Occipital lobe (tissue), 2 donors: ENCODE data around the gene UBE2G2. TPM values are rescaled to one million over a fixed set of nuclear protein-coding genes. Genes with fewer than 3 reads are reported as not detected.

Source experiments
- DNase-seq: peaks from one replicate; lab custom pipeline; 2025; lab: John Stamatoyannopoulos, UW
- total RNA-seq: library from RNA; depleted of rRNA; stranded (reverse); fragments of >200 nt; gene quantifications from one replicate; pipeline ENCODE4 v1.2.3, GENCODE V29; 2014

The UBE2G2 gene
- total RNA-seq, 1 donor from 2014 or later = 61.8 TPM

DNA sequence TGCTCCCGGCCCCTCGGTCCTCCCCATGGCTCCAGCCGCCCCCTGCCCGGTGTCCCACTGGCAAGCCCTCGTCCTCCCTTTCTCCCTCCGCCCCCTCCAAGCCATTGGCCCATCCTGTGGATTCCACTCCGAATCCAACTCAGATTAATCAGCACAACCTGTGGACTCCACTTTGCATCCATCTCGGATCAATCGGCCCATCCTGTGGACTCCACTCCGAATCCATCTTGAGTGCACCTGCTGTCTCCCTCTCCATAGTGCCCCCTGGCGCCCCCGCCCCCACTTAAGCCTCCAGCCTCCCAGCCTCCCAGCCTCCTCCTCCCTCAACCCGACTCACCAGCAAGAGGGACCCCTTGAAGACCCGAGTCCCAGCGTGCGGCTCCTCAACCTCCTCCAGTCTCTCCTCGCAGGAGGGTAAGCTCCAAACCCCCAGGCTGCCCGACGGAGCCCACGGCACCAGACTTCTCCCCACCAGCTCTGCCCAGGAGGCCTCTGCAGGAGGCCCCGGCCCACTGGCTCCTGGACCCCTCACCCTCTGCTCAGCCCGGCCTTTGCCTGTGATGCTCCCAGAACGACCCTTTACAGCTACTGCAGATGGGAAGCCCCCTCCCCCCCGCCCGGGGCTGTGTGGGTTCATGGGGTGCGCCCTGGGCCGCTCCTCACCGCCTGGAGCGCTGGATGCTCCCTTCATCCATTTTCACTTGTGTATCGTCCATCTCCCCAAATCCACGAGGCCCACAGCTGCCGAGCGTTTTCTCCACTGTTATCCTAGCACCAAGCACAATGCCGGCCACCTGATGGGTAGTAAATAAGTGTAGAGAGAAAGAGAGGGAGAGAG is 49.6 kb downstream of the UBE2G2 start:
- no peak for DNase-seq

GRCh38 chr21:44751186-44751798 is 50.3 kb downstream of the UBE2G2 start:
- DNase-seq = no peak

DNA sequence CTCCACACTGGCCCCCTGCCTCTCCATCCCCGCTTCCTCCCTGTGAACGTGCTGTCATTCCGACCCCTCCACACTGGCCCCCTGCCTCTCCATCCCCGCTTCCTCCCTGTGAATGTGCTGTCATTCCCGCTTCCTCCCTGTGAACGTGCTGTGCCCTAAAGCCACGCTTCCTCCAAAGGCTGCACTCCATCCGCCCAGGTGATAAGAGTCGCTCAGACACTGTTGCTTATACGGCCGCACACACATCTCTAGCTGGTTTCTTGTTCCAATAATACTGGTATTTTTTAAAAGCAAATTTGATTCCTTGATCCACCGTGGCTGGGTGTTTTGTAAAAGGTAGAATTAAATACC is 51.0 kb downstream of the UBE2G2 start:
- DNase-seq = no peak

GRCh38 chr21:44749759-44750674 is 51.6 kb downstream of the UBE2G2 start:
- no peak for DNase-seq

DNA sequence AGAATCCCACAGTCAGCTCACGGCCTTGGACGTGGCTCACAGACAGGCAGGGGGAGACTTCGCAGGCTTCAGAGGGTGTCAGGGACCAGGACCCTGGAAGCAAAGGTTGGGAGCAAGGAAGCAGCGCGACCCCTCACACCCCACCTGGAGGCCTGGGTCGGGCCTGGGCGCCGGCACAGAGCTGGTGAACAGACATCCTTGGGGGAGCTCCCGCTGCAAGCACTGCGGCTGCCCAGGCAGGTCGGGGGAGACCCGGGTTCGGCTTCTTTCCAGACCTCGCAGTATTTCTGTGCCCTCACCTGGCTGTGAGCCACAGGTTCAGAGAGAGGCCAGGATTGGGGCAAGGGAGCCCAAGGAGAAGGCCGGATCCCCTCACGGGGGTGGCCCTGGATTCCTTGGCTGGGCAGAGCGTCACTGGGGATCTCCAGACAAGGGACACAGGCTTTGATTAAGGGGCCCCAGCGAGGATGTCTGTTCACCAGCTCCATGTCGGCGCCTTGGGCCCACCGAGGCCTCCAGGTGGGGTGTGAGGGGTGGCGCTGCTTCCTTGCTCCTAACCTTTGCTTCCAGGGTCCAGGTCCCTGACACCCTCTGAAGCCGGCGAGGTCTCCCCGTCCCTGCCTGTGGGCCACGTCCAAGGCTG is 52.4 kb downstream of the UBE2G2 start:
- no peak for DNase-seq

DNA sequence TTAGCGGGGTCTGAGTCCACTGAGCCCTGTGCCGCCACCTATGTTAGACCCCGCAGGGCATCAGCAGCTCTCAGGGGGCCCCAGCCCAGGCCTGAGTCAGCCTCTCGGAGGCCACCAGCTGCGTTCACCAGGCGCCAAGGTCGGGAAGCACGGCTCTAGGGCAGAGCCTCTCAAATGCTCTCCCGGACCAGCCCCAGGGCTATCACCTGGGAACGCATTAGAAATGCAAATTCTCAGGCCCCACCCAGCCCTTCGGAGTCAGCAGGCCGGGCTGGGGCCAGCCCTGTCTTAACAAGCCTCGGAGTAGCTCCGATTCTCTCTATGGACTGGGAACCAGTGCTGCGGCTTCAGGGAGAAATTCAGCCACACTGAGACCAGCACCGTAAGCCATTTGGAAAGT is 53.0 kb downstream of the UBE2G2 start:
- no peak for DNase-seq

GRCh38 chr21:44742418-44743153 is 59.0 kb downstream of the UBE2G2 start:
- DNase-seq = no peak

DNA sequence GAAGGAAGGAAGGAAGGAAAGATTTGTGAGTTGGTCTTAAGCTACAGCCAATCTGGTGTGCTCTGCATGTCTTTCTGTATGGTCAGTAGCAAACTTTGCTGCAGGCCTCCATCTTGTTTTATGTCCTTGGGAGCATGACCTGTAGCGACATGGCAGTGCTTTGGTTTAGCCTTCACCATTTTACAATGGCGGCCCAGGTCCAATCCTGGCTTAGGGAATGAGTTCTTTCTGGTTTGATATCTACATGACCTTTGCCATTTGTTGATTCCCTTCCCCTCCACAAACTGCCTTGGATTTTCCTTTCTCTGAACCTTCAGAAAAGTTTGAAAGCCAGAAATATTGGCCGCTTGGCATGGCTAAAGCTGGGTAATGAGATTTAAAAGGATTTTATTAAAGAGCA is 59.7 kb downstream of the UBE2G2 start:
- DNase-seq = no peak

GRCh38 chr21:44740742-44741141 is 60.9 kb downstream of the UBE2G2 start:
- no peak for DNase-seq

DNA sequence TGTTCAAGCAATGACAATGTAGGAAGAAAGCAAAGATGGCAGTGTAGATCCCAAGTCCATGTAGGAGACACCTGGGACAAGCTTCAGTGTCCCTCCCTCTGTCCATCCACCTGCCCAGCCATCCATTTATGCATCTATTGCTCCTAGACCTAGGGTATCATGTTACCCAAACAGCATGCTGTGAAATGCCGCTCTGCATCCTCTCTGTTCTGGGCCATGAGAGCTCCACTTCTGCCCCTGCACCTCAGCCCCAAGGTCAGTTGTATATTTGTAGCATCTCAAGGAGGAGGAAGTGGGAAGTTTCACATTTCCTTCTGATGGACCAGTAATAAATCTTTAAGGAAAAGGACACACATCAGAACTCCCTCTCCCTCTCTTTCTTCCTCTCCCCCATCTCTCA is 62.3 kb downstream of the UBE2G2 start:
- no peak for DNase-seq

- DNase-seq = no peak
These were observed 63.0 kb downstream of the UBE2G2 start for GRCh38 chr21:44738621-44739020.

DNA sequence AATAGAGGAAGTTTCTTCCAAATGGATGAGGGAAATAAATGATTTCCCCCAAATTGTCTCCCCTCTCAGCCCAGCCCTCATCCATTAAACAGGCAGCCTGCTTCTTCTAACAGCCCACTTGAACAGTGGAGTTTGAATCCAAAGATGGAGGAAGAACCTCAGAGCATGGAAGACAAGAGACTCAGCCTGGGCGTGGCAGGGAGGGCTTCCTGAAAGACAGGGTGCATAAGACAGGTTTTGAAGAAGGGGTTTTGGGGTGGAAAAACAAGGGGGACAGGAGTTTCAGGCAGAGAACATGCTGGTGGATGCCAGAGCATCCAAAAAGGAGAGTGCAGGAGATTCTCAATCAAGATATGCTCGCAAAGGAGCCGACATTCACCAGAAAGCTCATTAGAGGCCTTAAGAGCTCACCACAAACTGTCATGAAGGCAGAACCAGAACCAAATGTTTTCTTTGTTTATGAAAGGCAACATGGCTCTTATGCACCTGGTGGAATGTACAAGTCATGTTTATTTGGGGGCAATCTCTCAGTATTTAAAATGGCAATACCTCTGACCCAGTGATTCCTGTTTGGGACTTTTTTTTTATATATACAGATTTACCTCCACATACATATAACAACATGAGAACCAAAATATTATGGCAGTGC is 63.8 kb downstream of the UBE2G2 start:
- DNase-seq = no peak

- DNase-seq = no peak
These were observed 65.2 kb downstream of the UBE2G2 start for GRCh38 chr21:44736291-44737004.

GRCh38 chr21:44735821-44736220 is 65.8 kb downstream of the UBE2G2 start:
- DNase-seq = no peak

- DNase-seq = no peak
These were observed 66.8 kb downstream of the UBE2G2 start for GRCh38 chr21:44734841-44735240.

DNA sequence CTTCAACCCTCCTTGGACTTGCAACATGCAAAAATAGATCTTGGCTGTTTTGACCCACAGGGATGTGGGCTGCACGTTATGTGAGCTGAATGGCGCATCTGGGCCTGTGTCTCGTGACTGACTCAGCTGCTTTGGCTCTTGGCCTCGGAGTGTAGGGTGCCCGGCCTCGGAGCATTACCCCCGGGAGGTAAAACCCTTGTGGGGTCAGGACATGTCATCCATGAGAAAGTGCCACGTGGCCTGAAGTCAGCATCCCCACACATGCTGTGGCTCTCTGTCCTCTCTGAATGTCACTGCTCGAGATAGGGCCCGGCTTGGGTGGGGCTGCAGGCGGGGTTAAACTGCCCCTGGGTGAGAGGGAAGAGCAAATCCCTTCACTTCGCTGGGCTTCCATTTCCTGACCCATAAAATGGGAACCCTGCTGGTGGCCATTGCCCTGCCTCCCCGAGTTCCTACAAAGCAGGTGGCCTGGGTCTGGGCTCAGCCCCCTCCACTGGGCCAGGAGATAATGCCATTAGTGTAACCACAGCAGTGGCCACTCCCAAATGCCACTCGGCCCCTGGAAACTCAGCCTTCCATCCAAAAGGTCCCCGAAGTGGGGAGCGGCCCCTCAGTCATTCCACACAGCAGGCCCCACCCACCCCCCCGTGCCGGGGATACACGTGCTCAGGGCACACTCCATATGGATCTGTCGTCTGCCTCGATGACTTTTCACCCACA is 67.4 kb downstream of the UBE2G2 start:
- DNase-seq = no peak

DNA sequence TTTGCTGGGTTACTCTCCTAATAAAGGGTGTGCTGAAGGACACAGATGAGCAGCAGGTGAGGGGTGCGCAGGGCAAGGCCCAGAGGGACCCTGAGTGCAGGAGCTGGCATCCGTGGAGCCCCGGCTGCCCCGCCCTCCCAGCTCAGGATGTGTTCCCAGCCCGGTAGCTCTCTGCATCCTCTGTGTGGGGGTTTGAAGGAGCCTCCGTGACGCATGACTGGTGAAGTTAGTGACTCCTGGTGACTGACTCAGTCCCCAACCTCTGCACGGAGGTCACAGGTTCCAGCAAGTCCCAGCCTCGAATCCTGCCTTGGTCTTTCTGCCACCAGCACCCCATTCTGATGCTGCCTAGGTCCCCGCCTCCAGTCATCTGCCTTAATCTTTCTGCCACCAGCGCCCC is 68.7 kb downstream of the UBE2G2 start:
- no peak for DNase-seq

- no peak for DNase-seq
These were observed 69.4 kb downstream of the UBE2G2 start for GRCh38 chr21:44732263-44732662.

DNA sequence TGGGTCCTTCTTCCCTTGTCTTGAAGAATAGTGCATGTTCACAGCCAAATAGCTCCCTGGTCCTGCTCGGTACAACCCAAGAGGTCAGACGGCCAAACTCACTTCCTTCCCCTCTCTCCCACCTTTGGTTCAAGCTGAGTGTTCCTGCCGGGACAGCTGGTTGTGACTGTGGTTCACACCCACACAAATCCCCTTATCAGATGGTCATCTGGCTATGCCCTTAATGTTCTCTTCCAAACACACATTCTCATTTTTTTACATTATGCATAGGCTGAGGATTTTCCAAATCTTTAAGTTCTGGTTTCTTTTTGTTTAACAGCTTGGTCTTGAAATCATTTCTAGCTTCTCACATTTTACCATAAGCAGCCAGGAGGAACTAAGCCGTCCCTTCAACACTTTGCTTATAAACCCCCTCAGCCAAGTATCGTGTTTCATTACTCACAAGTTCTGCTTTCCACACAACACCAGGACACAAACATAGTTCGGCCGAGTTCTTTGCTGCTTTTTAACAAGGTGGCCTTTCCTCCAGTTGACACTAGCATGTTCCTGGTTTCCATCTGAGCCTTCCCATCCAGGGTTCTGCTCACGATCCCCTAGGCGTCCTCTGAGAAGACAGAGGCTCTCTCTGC is 70.6 kb downstream of the UBE2G2 start:
- DNase-seq = no peak
